ENCODE data around the gene AMT. TPM values are rescaled to one million over a fixed set of nuclear protein-coding genes. Genes with fewer than 3 reads are reported as not detected.
A peak's percentile ranks its signal among the peaks of the same experiment; 100 is the strongest.
"Not testable (repeated sequence)": the region's sequence is repeated elsewhere in the genome, so short reads cannot be mapped to it uniquely, and the experiment has no call there.

The AMT gene
- total RNA-seq, 1 experiment from 2014 or later, result 1.5 TPM

GRCh38 chr3:49391310-49391709 lies 31.0 kb downstream of the AMT start:
- H3K4me3 ChIP-seq; H3K27ac ChIP-seq; H3K27me3 ChIP-seq (replicated peaks); H3K9me3 ChIP-seq (replicated peaks); DNase-seq (ENCODE audit: low read depth in 1 of 2, low spot score in 2 of 2): not testable (repeated sequence)
- H3K4me1 ChIP-seq (replicated peaks), result peaks cover 11% of the 10 kb centered on the region
- H3K36me3 ChIP-seq, result peaks cover 47% of the 10 kb centered on the region

- peaks cover 30% of the 10 kb centered on the region for H3K36me3 ChIP-seq
- H3K27me3 ChIP-seq (replicated peaks), result no peaks in the 10 kb centered on the region
- H3K4me1 ChIP-seq (replicated peaks), result peaks cover 11% of the 10 kb centered on the region
- H3K9me3 ChIP-seq (replicated peaks), result no peaks in the 10 kb centered on the region
- DNase-seq (ENCODE audit: low read depth in 1 of 2, low spot score in 2 of 2), result no peak
- H3K27ac ChIP-seq, result no peak overlapping the region
- no peak overlapping the region for H3K4me3 ChIP-seq
These were observed 33.0 kb downstream of the AMT start for GRCh38 chr3:49389297-49389696.

- H3K36me3 ChIP-seq, result peaks cover 26% of the 10 kb centered on the region
- H3K9me3 ChIP-seq (replicated peaks), result no peaks in the 10 kb centered on the region
- no peak overlapping the region; the same call in 1 of the 2 replicates for H3K27ac ChIP-seq
- H3K4me3 ChIP-seq, result no peak overlapping the region
- H3K27me3 ChIP-seq (replicated peaks), result no peaks in the 10 kb centered on the region
- DNase-seq (ENCODE audit: low read depth in 1 of 2, low spot score in 2 of 2), result no peak
- peaks cover 11% of the 10 kb centered on the region for H3K4me1 ChIP-seq (replicated peaks)
These were observed 33.9 kb downstream of the AMT start for GRCh38 chr3:49388289-49388820.

- Histone ChIP-seq H3K4me1 (replicated peaks) (peaks cover 11% of the 10 kb centered on the region), H3K27ac (no peak overlapping the region), H3K36me3 (peaks cover 21% of the 10 kb centered on the region), H3K9me3 (replicated peaks) (no peaks in the 10 kb centered on the region), H3K27me3 (replicated peaks) (no peaks in the 10 kb centered on the region), H3K4me3 (no peak overlapping the region)
- DNase-seq (ENCODE audit: low read depth in 1 of 2, low spot score in 2 of 2), result peak in 1 of 2 experiments; percentile 46
These were observed 34.6 kb downstream of the AMT start for GRCh38 chr3:49387721-49388120.

GRCh38 chr3:49386056-49386756 lies 36.1 kb downstream of the AMT start:
- H3K27ac ChIP-seq, result no peak overlapping the region
- H3K9me3 ChIP-seq (replicated peaks), result no peaks in the 10 kb centered on the region
- no peak for DNase-seq (ENCODE audit: low read depth in 1 of 2, low spot score in 2 of 2)

GRCh38 chr3:49385617-49386016 lies 36.7 kb downstream of the AMT start:
- Histone ChIP-seq H3K9me3 (replicated peaks) (no peaks in the 10 kb centered on the region), H3K36me3 (peaks cover 17% of the 10 kb centered on the region), H3K27ac (no peak overlapping the region), H3K4me3 (no peak overlapping the region), H3K4me1 (replicated peaks) (peaks cover 15% of the 10 kb centered on the region), H3K27me3 (replicated peaks) (no peaks in the 10 kb centered on the region)
- no peak for DNase-seq (ENCODE audit: low read depth in 1 of 2, low spot score in 2 of 2)

More at GRCh38 chr3:49386056-49386756, 36.1 kb downstream of the AMT start:
- Histone ChIP-seq H3K27me3 (replicated peaks) (no peaks in the 10 kb centered on the region), H3K4me1 (replicated peaks) (peaks cover 11% of the 10 kb centered on the region), H3K4me3 (no peak overlapping the region), H3K36me3 (peaks cover 17% of the 10 kb centered on the region)

- no peaks in the 10 kb centered on the region for H3K9me3 ChIP-seq (replicated peaks)
- H3K27ac ChIP-seq, result no peak overlapping the region
- DNase-seq (ENCODE audit: low read depth in 1 of 2, low spot score in 2 of 2), result no peak
- H3K4me1 ChIP-seq (replicated peaks), result peaks cover 30% of the 10 kb centered on the region
- H3K36me3 ChIP-seq, result peaks cover 7% of the 10 kb centered on the region
- no peaks in the 10 kb centered on the region for H3K27me3 ChIP-seq (replicated peaks)
- no peak overlapping the region for H3K4me3 ChIP-seq
These were observed 38.9 kb downstream of the AMT start for GRCh38 chr3:49383387-49383786.

- H3K27ac ChIP-seq, result peak overlapping the region; percentile 80
- no peaks in the 10 kb centered on the region for H3K27me3 ChIP-seq (replicated peaks)
- peak; percentile 90 for DNase-seq (ENCODE audit: low read depth in 1 of 2, low spot score in 2 of 2)
- peaks cover 29% of the 10 kb centered on the region for H3K36me3 ChIP-seq
- H3K4me1 ChIP-seq (replicated peaks), result peaks cover 34% of the 10 kb centered on the region
- H3K9me3 ChIP-seq (replicated peaks), result no peaks in the 10 kb centered on the region
- H3K4me3 ChIP-seq, result no peak overlapping the region
These were observed 43.9 kb downstream of the AMT start for GRCh38 chr3:49378249-49378895.

- Histone ChIP-seq H3K36me3 (peaks cover 37% of the 10 kb centered on the region), H3K27ac (peak overlapping the region; percentile 80), H3K9me3 (replicated peaks) (no peaks in the 10 kb centered on the region), H3K27me3 (replicated peaks) (no peaks in the 10 kb centered on the region), H3K4me3 (no peak overlapping the region), H3K4me1 (replicated peaks) (peaks cover 34% of the 10 kb centered on the region)
- peak; percentile 38 to 50 for DNase-seq (ENCODE audit: low read depth in 1 of 2, low spot score in 2 of 2)
These were observed 44.8 kb downstream of the AMT start for GRCh38 chr3:49377483-49377882.

GRCh38 chr3:49371946-49372345 lies 50.3 kb downstream of the AMT start:
- H3K27me3 ChIP-seq (replicated peaks), result no peaks in the 10 kb centered on the region
- H3K27ac ChIP-seq, result no peak overlapping the region
- peaks cover 72% of the 10 kb centered on the region for H3K36me3 ChIP-seq
- H3K4me1 ChIP-seq (replicated peaks), result no peaks in the 10 kb centered on the region
- no peaks in the 10 kb centered on the region for H3K9me3 ChIP-seq (replicated peaks)
- DNase-seq (ENCODE audit: low read depth in 1 of 2, low spot score in 2 of 2), result no peak
- H3K4me3 ChIP-seq, result no peak overlapping the region

- Histone ChIP-seq H3K9me3 (replicated peaks) (no peaks in the 10 kb centered on the region), H3K27ac (no peak overlapping the region), H3K4me3 (no peak overlapping the region), H3K27me3 (replicated peaks) (no peaks in the 10 kb centered on the region), H3K4me1 (replicated peaks) (no peaks in the 10 kb centered on the region), H3K36me3 (peaks cover 79% of the 10 kb centered on the region)
- no peak for DNase-seq (ENCODE audit: low read depth in 1 of 2, low spot score in 2 of 2)
These were observed 51.5 kb downstream of the AMT start for GRCh38 chr3:49370585-49371290.
